HepG2 (cell line): ENCODE measurements around the gene TUBB2B. TPM values are rescaled to one million over a fixed set of nuclear protein-coding genes. Genes with fewer than 3 reads are reported as not detected.
A peak's percentile ranks its signal among the peaks of the same experiment; 100 is the strongest.

ENCODE experiments used
- ATF2 ChIP-seq: sonication (generic); formaldehyde crosslinking; IDR thresholded peaks from 2 replicates; pipeline ENCODE4 v1.4.0; 2020; ENCODE audit warnings: missing genetic modification reagents
- ETS1 ChIP-seq: sonication (generic); formaldehyde crosslinking; IDR thresholded peaks from 2 replicates; pipeline ENCODE4 v1.4.0; 2020; ENCODE audit warnings: missing genetic modification reagents
- HDAC6 ChIP-seq: fragments of 200-600 bp; sonication (generic); IDR thresholded peaks from 2 replicates; pipeline ENCODE4 v1.7.0; 2017; ENCODE audit warnings: mild to moderate bottlenecking, antibody characterized with exemption, low read length, low read depth
- KAT7 ChIP-seq: IDR thresholded peaks from 2 replicates; pipeline ENCODE4 v1.6.1; 2018; ENCODE audit warnings: borderline replicate concordance, missing compliant biosample characterization
- KMT2A ChIP-seq: sonication (generic); formaldehyde crosslinking; IDR thresholded peaks from 2 replicates; pipeline ENCODE4 v1.4.0; 2020; ENCODE audit warnings: missing genetic modification reagents
- NFIC ChIP-seq: IDR thresholded peaks from 2 replicates; pipeline ENCODE4 v1.6.1; 2012; ENCODE audit warnings: mild to moderate bottlenecking, low read length, inconsistent platforms
- PHF8 ChIP-seq: sonication (generic); formaldehyde crosslinking; IDR thresholded peaks from 2 replicates; pipeline ENCODE4 v1.5.0; 2020; ENCODE audit warnings: missing genetic modification reagents
- RBM39 ChIP-seq: fragments of 200-400 bp; formaldehyde crosslinking; IDR thresholded peaks from one replicate; pipeline ENCODE4 v1.6.1; 2018; ENCODE audit warnings: antibody characterized with exemption, mild to moderate bottlenecking, low read depth, low read length; ENCODE audit not compliant: poor library complexity, severe bottlenecking
- REL ChIP-seq: sonication (generic); formaldehyde crosslinking; conservative IDR thresholded peaks from 2 replicates; pipeline ENCODE4 v1.8.0; 2022; ENCODE audit warnings: mild to moderate bottlenecking, missing genetic modification reagents, moderate library complexity
- SNAPC2 ChIP-seq: sonication (generic); formaldehyde crosslinking; IDR thresholded peaks from 2 replicates; pipeline ENCODE4 v1.8.1; 2022; ENCODE audit warnings: mild to moderate bottlenecking, missing genetic modification reagents
- SRY ChIP-seq: sonication (generic); formaldehyde crosslinking; IDR thresholded peaks from 2 replicates; pipeline ENCODE4 v1.8.0; 2022; ENCODE audit warnings: mild to moderate bottlenecking, missing genetic modification reagents
- SYNCRIP ChIP-seq: fragments of 200-400 bp; formaldehyde crosslinking; IDR thresholded peaks from 2 replicates; pipeline ENCODE4 v1.6.1; 2018; ENCODE audit warnings: mild to moderate bottlenecking, low read depth, low read length; ENCODE audit not compliant: insufficient read depth
- TERF1 ChIP-seq: sonication (generic); formaldehyde crosslinking; IDR thresholded peaks from 2 replicates; pipeline ENCODE4 v1.8.0; 2022; ENCODE audit warnings: mild to moderate bottlenecking, missing genetic modification reagents, moderate library complexity
- ZBTB14 ChIP-seq: sonication (generic); formaldehyde crosslinking; IDR thresholded peaks from 2 replicates; pipeline ENCODE4 v1.4.0; 2020; ENCODE audit warnings: missing genetic modification reagents
- ZFP41 ChIP-seq: sonication (generic); formaldehyde crosslinking; IDR thresholded peaks from 2 replicates; pipeline ENCODE4 v1.4.0; 2020; ENCODE audit warnings: mild to moderate bottlenecking, missing genetic modification reagents, borderline replicate concordance
- ZFP82 ChIP-seq: sonication (generic); formaldehyde crosslinking; IDR thresholded peaks from 2 replicates; pipeline ENCODE4 v1.5.1; 2020; ENCODE audit warnings: mild to moderate bottlenecking, missing genetic modification reagents, borderline replicate concordance
- ZNF264 ChIP-seq: sonication (generic); formaldehyde crosslinking; IDR thresholded peaks from 2 replicates; pipeline ENCODE4 v1.4.0; 2020; ENCODE audit warnings: missing genetic modification reagents
- ZNF333 ChIP-seq: sonication (generic); formaldehyde crosslinking; IDR thresholded peaks from 2 replicates; pipeline ENCODE4 v1.4.0; 2020; ENCODE audit warnings: mild to moderate bottlenecking, missing genetic modification reagents, borderline replicate concordance
- ZNF33A ChIP-seq: sonication (generic); formaldehyde crosslinking; IDR thresholded peaks from 2 replicates; pipeline ENCODE4 v1.5.1; 2020; ENCODE audit warnings: missing genetic modification reagents, mild to moderate bottlenecking, moderate library complexity, borderline replicate concordance
- ZNF414 ChIP-seq: sonication (generic); formaldehyde crosslinking; IDR thresholded peaks from 2 replicates; pipeline ENCODE4 v1.5.0; 2020; ENCODE audit warnings: missing genetic modification reagents
- ZNF556 ChIP-seq: sonication (generic); formaldehyde crosslinking; IDR thresholded peaks from 2 replicates; pipeline ENCODE4 v1.4.0; 2020; ENCODE audit warnings: mild to moderate bottlenecking, missing genetic modification reagents, borderline replicate concordance
- ZNF562 ChIP-seq: sonication (generic); formaldehyde crosslinking; IDR thresholded peaks from 2 replicates; pipeline ENCODE4 v1.8.0; 2022; ENCODE audit warnings: missing genetic modification reagents, borderline replicate concordance
- ZNF781 ChIP-seq: sonication (generic); formaldehyde crosslinking; IDR thresholded peaks from 2 replicates; pipeline ENCODE4 v1.5.1; 2020; ENCODE audit warnings: borderline replicate concordance, mild to moderate bottlenecking, missing genetic modification reagents; ENCODE audit errors: not compliant biosample characterization
- ZNF879 ChIP-seq: sonication (generic); formaldehyde crosslinking; IDR thresholded peaks from 2 replicates; pipeline ENCODE4 v1.8.1; 2023; ENCODE audit warnings: missing genetic modification reagents
- polyA plus RNA-seq, 8 experiments: library from polyadenylated mRNA; depleted of rRNA in 3 of 8; stranded (reverse) in 7 of 8; unstranded in 1 of 8; fragments of >200 nt; fragmentation: Illumina TruSeq in 4 of 8; extraction: Trizol in 4 of 8; gene quantifications; 2 replicates each; pipeline versions ENCODE4 v1.2.1 to v1.2.3, GENCODE V29; 2011 to 2016; ENCODE audit warnings: low read depth in 4 of 8, missing spikeins in 1 of 8, mixed read lengths in 1 of 8; ENCODE audit not compliant: insufficient read depth in 1 of 8
- total RNA-seq, 5 experiments: library from RNA; depleted of rRNA; stranded (reverse); fragments of >200 nt; fragmentation: Illumina TruSeq; extraction: Trizol; gene quantifications; 2 replicates each; pipeline ENCODE4 v1.2.3, GENCODE V29; 2016; ENCODE audit warnings: low read depth in 1 of 5

Gene TUBB2B
- total and polyA plus RNA-seq, 2 of the 13 experiments (the other 11 are each of a cell fraction or from before 2014, with no cell fraction given): 10.3 to 23.6 TPM

- no peak for TF ChIP-seq ETS1
- peak; percentile 86 for TF ChIP-seq ZNF556 (CRISPR knock-in tag)
- peak; percentile 97 for TF ChIP-seq KMT2A
- TF ChIP-seq HDAC6: no peak
- TF ChIP-seq ZNF264 (CRISPR knock-in tag): peak; percentile 77
- peak; percentile 56 for TF ChIP-seq ZNF781 (CRISPR knock-in tag)
- TF ChIP-seq PHF8 (CRISPR knock-in tag): peak; percentile 97
- TF ChIP-seq ZNF33A (CRISPR knock-in tag): no peak
- TF ChIP-seq ZNF562 (CRISPR knock-in tag): no peak
- TF ChIP-seq KAT7 (CRISPR knock-in tag): peak; percentile 99; the same call in 1 of the 2 replicates
- peak; percentile 56 for TF ChIP-seq ZBTB14
- no peak for TF ChIP-seq ZFP82 (CRISPR knock-in tag)
- TF ChIP-seq NFIC: no peak
- 0 out of 2 replicates have a peak, but pooled peaks have one; percentile 82 for TF ChIP-seq ZNF333
- TF ChIP-seq SNAPC2 (CRISPR knock-in tag): peak; percentile 80; the same call in 1 of the 2 replicates
- TF ChIP-seq TERF1 (CRISPR knock-in tag): 0 out of 2 replicates have a peak, but pooled peaks have one; percentile 72
- no peak for TF ChIP-seq ZNF879 (CRISPR knock-in tag)
- TF ChIP-seq REL (CRISPR knock-in tag): no peak
- no peak for TF ChIP-seq SYNCRIP
- TF ChIP-seq SRY (CRISPR knock-in tag): peak; percentile 92
- TF ChIP-seq RBM39: peak; percentile 76
- peak; percentile 55; the same call in 1 of the 2 replicates for TF ChIP-seq ATF2 (CRISPR knock-in tag)
- TF ChIP-seq ZNF414 (CRISPR knock-in tag): no peak
- TF ChIP-seq ZFP41 (CRISPR knock-in tag): no peak
These were observed 31.5 kb upstream of the TUBB2B start, which contains the start of gene PSMG4 (continued) for GRCh38 chr6:3258720-3259490.
